ENCODE measurements around the gene ATP9B.

Gene ATP9B

DNA sequence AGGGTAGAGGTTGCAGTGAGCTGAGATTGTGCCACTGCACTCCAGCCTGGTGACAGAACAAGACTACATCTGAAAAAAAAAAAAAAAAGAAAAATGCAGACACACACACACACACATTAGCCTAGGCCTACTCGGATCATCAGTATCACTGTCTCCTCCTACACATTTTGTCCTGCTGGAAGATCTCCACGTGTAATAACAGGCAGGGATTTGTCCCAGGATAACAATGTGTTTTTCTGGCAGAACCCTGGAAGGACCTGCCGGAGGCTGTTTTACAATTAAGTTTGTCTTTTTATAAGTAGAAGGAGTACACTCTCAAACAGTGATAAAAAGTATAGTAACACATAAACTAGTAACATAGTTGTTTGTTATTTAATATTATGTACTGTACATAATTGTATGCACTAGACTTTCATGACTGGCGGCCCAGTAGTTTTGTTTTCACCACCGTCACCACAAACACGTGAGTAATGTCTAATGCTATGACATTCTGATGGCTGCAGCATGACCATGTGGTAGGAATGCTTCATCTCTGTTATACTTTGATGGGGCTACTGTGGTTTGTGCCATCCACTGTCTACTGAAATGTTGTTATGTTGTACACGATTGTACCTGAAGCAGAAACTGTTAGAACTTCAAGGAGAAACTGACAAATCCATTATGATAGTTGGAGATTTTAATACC is 130.6 kb downstream of the ATP9B start:
- no peak for DNase-seq (ENCODE audit: low read depth in 2 of 3, low spot score in 2 of 3)

DNA sequence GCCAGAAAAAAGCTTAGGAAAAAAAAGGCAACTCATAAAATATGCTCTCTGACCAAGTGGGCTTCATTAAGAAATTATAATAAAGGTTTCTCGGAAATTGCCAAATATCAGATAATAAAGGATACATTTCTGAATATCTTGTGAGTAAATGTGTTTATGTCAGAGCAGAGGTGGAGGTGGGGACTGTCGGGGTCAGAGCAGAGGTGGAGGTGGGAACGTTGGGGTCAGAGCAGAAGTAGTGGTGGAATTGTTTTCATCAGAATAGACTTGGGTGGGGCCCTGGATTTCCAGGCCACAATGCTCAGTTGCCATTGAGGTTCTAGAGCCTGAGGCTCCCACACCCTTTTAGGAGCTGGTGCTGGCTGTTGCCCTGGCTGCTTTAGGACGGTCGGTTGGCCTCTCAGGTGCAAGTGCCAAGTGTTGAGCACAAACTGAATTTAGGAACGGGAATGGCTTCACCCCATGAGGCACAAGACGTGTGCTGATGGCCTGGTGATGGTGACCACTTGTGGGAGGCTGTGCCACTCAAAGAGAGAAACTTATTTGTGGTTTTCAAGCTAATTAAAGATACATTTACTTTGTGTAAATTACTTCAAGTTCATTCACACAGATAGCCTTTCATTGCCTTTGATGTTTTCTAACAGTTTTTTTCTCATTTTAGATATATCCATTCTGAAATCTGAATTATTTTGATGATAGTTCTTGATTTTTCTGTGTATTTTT is 131.5 kb downstream of the ATP9B start:
- DNase-seq (ENCODE audit: low read depth in 2 of 3, low spot score in 2 of 3): no peak

GRCh38 chr18:79203017-79203605 is 133.9 kb downstream of the ATP9B start:
- DNase-seq (ENCODE audit: low read depth in 2 of 3, low spot score in 2 of 3): no peak

- DNase-seq (ENCODE audit: low read depth in 2 of 3, low spot score in 2 of 3): no peak
Measured at GRCh38 chr18:79204889-79205807, 136.0 kb downstream of the ATP9B start.

DNA sequence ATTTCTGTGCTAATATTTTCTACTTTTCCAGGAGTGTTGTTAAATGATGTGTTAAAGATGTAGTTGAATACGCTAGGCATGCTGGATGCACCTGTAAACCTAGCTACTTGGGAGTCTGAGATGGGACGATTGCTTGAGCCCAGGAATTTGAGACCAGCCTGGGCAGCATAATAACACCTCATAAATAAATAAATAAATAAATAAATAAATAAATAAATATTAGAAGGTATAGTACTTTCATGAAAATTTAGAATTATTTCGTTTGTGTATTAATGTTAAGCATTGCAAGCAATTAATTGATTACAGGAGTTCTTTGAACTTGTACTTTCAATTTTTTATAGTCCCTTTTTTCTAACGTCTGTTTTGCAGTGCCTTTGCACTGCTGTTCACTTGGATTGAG is 137.2 kb downstream of the ATP9B start:
- DNase-seq (ENCODE audit: low read depth in 2 of 3, low spot score in 2 of 3): no peak

DNA sequence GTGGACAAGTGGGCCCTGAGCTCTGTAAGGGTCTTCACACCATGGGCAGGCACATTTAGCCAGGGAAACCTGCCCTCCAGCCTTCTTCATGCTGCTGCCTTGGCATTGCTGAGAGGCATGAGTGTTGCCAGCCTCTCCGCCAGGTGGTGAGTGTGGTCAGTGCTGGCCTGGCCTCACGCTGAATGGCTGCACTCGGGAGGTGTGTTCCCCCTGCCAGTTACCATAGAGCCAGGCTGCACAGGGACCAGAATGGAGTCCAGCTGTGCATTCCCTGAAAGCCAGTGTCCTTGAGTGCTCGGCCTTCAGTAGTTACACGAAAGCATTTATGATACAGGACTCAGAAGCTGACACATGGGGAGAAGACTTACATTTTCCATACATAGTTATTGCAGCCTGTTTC is 139.7 kb downstream of the ATP9B start:
- DNase-seq (ENCODE audit: low read depth in 2 of 3, low spot score in 2 of 3): no peak

GRCh38 chr18:79210002-79210910 is 141.1 kb downstream of the ATP9B start:
- DNase-seq (ENCODE audit: low read depth in 2 of 3, low spot score in 2 of 3): no peak

DNA sequence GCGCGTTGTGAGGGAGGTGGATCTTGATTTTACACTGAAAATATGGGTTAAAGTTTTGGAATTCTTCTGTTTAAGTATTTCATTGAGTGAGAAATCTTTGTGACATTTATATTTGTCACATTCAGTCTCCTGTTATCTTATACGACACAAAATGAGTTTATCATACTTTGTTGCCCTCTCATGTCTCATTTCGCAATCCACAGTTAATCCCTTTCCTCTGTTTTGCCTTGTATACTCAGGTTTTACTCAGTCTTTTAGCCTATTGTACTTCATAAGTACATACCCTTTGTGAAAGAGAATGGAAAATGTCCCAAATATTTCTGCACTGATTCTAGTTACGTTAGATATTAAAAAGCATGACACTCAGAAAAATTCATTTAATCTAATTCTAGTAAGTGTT is 142.7 kb downstream of the ATP9B start:
- no peak for DNase-seq (ENCODE audit: low read depth in 2 of 3, low spot score in 2 of 3)

- no peak for DNase-seq (ENCODE audit: low read depth in 2 of 3, low spot score in 2 of 3)
Measured at GRCh38 chr18:79214056-79214455, 144.9 kb downstream of the ATP9B start.

- DNase-seq (ENCODE audit: low read depth in 2 of 3, low spot score in 2 of 3): no peak
Measured at GRCh38 chr18:79216176-79216575, 147.0 kb downstream of the ATP9B start.

DNA sequence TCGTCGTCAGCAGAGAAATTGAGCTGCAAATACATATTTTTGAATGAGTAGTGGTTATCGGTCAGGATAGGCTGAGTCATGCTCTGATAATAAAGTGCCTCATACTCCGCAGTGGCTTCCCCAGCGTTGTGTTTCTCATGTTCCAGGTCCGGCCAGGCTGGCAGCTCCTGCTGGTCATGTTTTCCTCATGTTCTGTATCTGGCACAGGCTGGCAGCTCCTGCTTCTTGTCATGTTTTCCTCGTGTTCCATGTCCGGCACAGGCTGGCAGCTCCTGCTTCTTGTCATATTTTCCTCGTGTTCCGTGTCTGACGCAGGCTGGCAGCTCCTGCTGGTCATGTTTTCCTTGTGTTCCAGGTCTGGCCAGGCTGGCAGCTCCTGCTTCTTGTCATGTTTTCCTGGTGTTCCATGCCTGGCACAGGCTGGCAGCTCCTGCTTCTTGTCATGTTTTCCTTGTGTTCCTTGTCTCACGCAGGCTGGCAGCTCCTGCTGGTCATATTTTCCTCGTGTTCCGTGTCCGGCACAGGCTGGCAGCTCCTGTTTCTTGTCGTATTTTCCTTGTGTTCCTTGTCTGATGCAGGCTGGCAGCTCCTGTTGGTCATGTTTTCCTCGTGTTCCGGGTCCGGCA is 148.9 kb downstream of the ATP9B start:
- DNase-seq (ENCODE audit: low read depth in 2 of 3, low spot score in 2 of 3): no peak

DNA sequence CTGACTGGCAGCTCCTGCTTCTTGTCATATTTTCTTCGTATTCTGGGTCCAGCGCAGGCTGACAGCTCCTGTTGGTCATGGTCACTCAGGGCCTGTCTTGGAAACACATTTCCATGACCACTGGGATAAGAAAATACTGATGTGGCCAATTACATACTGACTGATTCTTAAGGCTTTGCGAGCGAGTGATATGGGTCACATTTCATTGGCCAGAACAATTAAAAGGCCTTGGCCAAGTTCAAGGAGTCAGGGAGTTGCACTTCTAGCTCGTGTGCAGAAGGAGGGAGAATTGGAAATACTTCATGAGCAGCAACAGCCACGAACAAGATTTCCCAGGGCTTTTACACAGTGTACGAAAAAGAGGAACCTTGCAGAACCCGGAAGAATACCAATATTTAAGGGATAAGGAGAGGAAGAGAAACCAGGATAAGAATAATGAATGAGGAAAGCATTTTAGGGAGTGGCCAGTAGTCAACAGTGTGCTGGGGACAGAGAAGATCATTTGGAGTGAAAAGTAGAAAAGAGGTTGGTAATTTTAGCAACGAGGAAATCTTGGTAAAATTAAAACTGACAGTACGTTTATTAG is 149.5 kb downstream of the ATP9B start:
- DNase-seq (ENCODE audit: low read depth in 2 of 3, low spot score in 2 of 3): no peak

DNA sequence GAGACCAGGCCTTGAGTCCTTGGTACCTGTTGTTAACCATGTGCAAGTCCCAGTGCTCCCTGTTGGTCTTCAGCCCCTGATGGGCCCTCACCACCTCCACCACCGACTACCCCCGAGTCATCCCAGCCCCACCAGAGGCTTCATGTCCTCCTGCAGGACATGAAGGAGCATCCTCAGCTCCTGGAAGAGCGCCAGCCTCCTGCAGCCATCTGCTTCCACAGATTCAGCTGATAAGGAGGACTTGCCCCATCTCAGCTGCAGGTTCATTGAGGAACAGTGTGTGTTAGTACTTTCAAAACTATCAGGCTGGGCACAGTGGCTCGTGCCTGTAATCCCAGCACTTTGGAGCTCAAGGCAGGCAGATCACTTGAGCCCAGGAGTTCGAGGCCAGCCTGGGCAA is 151.9 kb downstream of the ATP9B start:
- no peak for DNase-seq (ENCODE audit: low read depth in 2 of 3, low spot score in 2 of 3)

GRCh38 chr18:79222790-79223189 is 153.6 kb downstream of the ATP9B start:
- no peak for DNase-seq (ENCODE audit: low read depth in 2 of 3, low spot score in 2 of 3)

DNA sequence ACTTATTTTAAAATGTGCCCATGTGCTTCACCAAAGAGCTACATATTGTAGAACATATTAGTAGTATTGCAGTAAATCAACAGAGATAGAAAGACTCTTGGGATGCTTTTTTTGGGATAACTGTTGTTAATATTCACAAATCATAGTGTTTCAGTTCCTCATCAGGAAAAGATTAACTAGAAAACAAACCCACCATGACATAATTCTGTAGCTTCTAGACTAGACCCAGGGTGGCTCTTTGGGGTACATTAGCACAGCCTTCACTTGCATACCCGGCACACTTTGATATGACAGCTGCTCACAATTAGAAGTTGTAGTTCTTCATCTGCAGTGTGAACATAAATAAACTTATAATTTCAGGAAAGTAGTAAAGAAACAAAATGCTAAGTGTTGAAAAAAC is 154.2 kb downstream of the ATP9B start:
- no peak for DNase-seq (ENCODE audit: low read depth in 2 of 3, low spot score in 2 of 3)

GRCh38 chr18:79224381-79224780 is 155.2 kb downstream of the ATP9B start:
- DNase-seq (ENCODE audit: low read depth in 2 of 3, low spot score in 2 of 3): no peak

- DNase-seq (ENCODE audit: low read depth in 2 of 3, low spot score in 2 of 3): no peak
Measured at GRCh38 chr18:79227621-79228020, 158.4 kb downstream of the ATP9B start.

- no peak for DNase-seq (ENCODE audit: low read depth in 2 of 3, low spot score in 2 of 3)
Measured at GRCh38 chr18:79229431-79229830, 160.2 kb downstream of the ATP9B start.

- no peak for DNase-seq (ENCODE audit: low read depth in 2 of 3, low spot score in 2 of 3)
Measured at GRCh38 chr18:79234438-79234837, 165.2 kb downstream of the ATP9B start.

DNA sequence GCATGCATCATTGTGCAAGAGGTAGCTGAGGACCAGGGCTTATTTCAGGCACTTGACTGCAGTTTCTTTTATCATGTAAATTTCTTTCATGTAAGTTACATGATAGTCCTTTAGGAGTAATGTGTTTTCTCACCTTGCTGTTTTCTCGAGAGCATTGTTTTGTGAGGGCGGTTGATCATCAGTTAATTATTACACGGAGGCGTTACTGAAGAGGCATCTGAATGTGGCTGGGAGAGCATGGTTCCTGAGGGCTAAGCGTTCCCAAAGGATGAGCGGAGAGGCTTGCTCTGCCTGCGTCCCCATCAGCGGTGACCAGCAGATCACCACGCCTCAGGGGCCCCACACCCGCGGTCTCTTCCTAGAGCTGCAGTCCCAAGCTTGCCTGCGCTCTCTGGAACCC is 170.4 kb downstream of the ATP9B start:
- DNase-seq (ENCODE audit: low read depth in 2 of 3, low spot score in 2 of 3): no peak

Measured in activated CD8-positive, alpha-beta memory T cell treated with anti-CD3 and anti-CD28 coated beads for 48 hours (primary cell).